WTC11 (cell line): Measurements from ENCODE around the gene PPP1R12A. TPM values are rescaled to one million over a fixed set of nuclear protein-coding genes. Genes with fewer than 3 reads are reported as not detected.
A peak's percentile ranks its signal among the peaks of the same experiment; 100 is the strongest.

Experiments
- ATAC-seq: fragments of 200-7000 bp; cut with Tn5 transposase; 2 replicates; pipeline ENCODE4 v1.10.0; 2021; ENCODE audit warnings: mild to moderate bottlenecking, moderate library complexity
- CTCF ChIA-PET: fragments of 300-600 bp; sonication (Branson Sonifier 250); formaldehyde crosslinking; loops from one replicate; lab custom pipeline; 2021; ENCODE audit warnings: antibody characterized with exemption; lab: Charles Lee
- POLR2A ChIA-PET: fragments of 350-600 bp; sonication (Branson Sonifier 250); formaldehyde crosslinking; loops from one replicate; lab custom pipeline; 2021; ENCODE audit warnings: antibody characterized with exemption; lab: Charles Lee
- DNase-seq: peaks from one replicate; pipeline ENCODE4 v3.0.0; 2021; ENCODE audit warnings: low spot score
- H3K27ac Mint-ChIP-seq: 2 replicates; pipeline ENCODE4 v1.8.0; 2021; ENCODE audit warnings: mixed read lengths
- H3K27me3 Mint-ChIP-seq: 2 replicates; pipeline ENCODE4 v1.8.0; 2021; ENCODE audit warnings: low read depth, mild to moderate bottlenecking, moderate library complexity, mixed read lengths
- H3K36me3 Mint-ChIP-seq: 2 replicates; pipeline ENCODE4 v1.8.0; 2021; ENCODE audit warnings: mixed read lengths
- H3K4me1 Mint-ChIP-seq: 2 replicates; pipeline ENCODE4 v1.8.0; 2022; ENCODE audit warnings: mixed read lengths
- H3K4me3 Mint-ChIP-seq: 2 replicates; pipeline ENCODE4 v1.8.0; 2021; ENCODE audit warnings: mild to moderate bottlenecking, moderate library complexity, mixed read lengths
- H3K9me3 Mint-ChIP-seq: 2 replicates; pipeline ENCODE4 v1.8.0; 2021; ENCODE audit warnings: mixed read lengths
- ATF1 ChIP-seq: sonication (generic); formaldehyde crosslinking; IDR thresholded peaks from 2 replicates; pipeline ENCODE4 v1.8.1; 2023; ENCODE audit warnings: mild to moderate bottlenecking, moderate library complexity, missing genetic modification reagents
- CBFB ChIP-seq: sonication (generic); formaldehyde crosslinking; IDR thresholded peaks from 2 replicates; pipeline ENCODE4 v1.8.1; 2022; ENCODE audit warnings: mild to moderate bottlenecking, low read depth, missing genetic modification reagents
- EMX1 ChIP-seq: fragments of 250-450 bp; sonication (Bioruptor Pico); IDR thresholded peaks from 2 replicates; pipeline ENCODE4 v1.8.0; 2021; ENCODE audit warnings: mild to moderate bottlenecking
- FOXP1 ChIP-seq: sonication (generic); formaldehyde crosslinking; IDR thresholded peaks from 2 replicates; pipeline ENCODE4 v1.8.0; 2022; ENCODE audit warnings: missing genetic modification reagents, mild to moderate bottlenecking, moderate library complexity, borderline replicate concordance
- GTF2I ChIP-seq: fragments of 250-450 bp; sonication (Bioruptor Pico); conservative IDR thresholded peaks from 2 replicates; pipeline ENCODE4 v1.4.0; 2021; ENCODE audit warnings: mild to moderate bottlenecking
- JAZF1 ChIP-seq: fragments of 250-450 bp; sonication (Bioruptor Pico); IDR thresholded peaks from 2 replicates; pipeline ENCODE4 v1.9.0; 2021; ENCODE audit warnings: moderate library complexity, mild to moderate bottlenecking, inconsistent platforms
- MYBL2 ChIP-seq: sonication (generic); formaldehyde crosslinking; IDR thresholded peaks from 2 replicates; pipeline ENCODE4 v1.8.1; 2023; ENCODE audit warnings: mild to moderate bottlenecking, moderate library complexity, missing genetic modification reagents
- PRRX2 ChIP-seq: fragments of 250-450 bp; sonication (Bioruptor Pico); IDR thresholded peaks from 2 replicates; pipeline ENCODE4 v1.8.0; 2021; ENCODE audit warnings: mild to moderate bottlenecking
- RELA ChIP-seq: sonication (generic); formaldehyde crosslinking; IDR thresholded peaks from 2 replicates; pipeline ENCODE4 v1.8.1; 2022; ENCODE audit warnings: missing genetic modification reagents, mild to moderate bottlenecking, borderline replicate concordance
- RORB ChIP-seq: fragments of 250-450 bp; sonication (Bioruptor Pico); IDR thresholded peaks from 2 replicates; pipeline ENCODE4 v1.9.0; 2021; ENCODE audit warnings: mild to moderate bottlenecking
- SMAD3 ChIP-seq: sonication (generic); formaldehyde crosslinking; IDR thresholded peaks from 2 replicates; pipeline ENCODE4 v1.8.0; 2022; ENCODE audit warnings: missing genetic modification reagents, mild to moderate bottlenecking, borderline replicate concordance
- SP1 ChIP-seq: sonication (generic); formaldehyde crosslinking; conservative IDR thresholded peaks from 2 replicates; pipeline ENCODE4 v1.8.1; 2022; ENCODE audit warnings: missing genetic modification reagents
- ZNF121 ChIP-seq: sonication (generic); formaldehyde crosslinking; IDR thresholded peaks from 2 replicates; pipeline ENCODE4 v1.8.0; 2023; ENCODE audit warnings: missing genetic modification reagents
- ZNF396 ChIP-seq: fragments of 250-450 bp; sonication (Bioruptor Pico); IDR thresholded peaks from 2 replicates; pipeline ENCODE4 v1.8.0; 2021; ENCODE audit warnings: mild to moderate bottlenecking, moderate library complexity, borderline replicate concordance
- ZNF416 ChIP-seq: fragments of 250-450 bp; sonication (Bioruptor Pico); IDR thresholded peaks from 2 replicates; pipeline ENCODE4 v1.9.0; 2021; ENCODE audit warnings: mild to moderate bottlenecking, inconsistent platforms
- ZNF423 ChIP-seq: fragments of 250-450 bp; sonication (Bioruptor Pico); IDR thresholded peaks from 2 replicates; pipeline ENCODE4 v2.1.2; 2022; ENCODE audit warnings: mild to moderate bottlenecking, moderate library complexity
- ZNF671 ChIP-seq: fragments of 250-450 bp; sonication (Bioruptor Pico); IDR thresholded peaks from 2 replicates; pipeline ENCODE4 v1.8.0; 2021; ENCODE audit warnings: mild to moderate bottlenecking
- total RNA-seq: library from RNA; stranded (reverse); gene quantifications from 3 replicates; pipeline ENCODE4 v1.2.3, GENCODE V29; 2021
- TF ChIP-seq, protein P1 (sequence below): fragments of 250-450 bp; sonication (Bioruptor Pico); IDR thresholded peaks from 2 replicates; pipeline ENCODE4 v1.8.0; 2021; ENCODE audit warnings: mild to moderate bottlenecking
- TF ChIP-seq, protein P2 (sequence below): sonication (generic); formaldehyde crosslinking; IDR thresholded peaks from 2 replicates; pipeline ENCODE4 v1.8.0; 2023; ENCODE audit warnings: missing genetic modification reagents, mild to moderate bottlenecking, borderline replicate concordance

Gene PPP1R12A
- total RNA-seq, 1 experiment from 2014 or later = 83.8 TPM

DNA sequence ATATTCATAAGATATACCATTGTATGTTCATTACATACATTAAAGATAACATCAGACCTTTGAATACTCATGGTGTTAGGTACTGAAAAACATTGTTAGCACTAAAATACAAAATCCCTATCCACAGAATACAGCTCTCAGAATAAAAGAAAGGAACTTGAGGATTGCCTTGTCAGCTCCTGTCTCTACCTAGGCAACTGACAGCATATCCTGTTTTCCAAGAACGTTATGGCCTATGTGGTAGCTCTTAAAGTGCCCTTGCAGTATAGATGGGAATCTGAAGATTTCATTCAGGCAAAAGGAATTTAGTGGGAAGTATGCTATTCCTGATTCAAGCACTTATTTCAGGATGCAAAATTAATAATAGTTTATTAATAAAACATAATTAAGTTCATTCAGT is 1.8 kb upstream of the PPP1R12A start:
- no peaks in the 10 kb centered on the region for H3K27me3 Mint-ChIP-seq
- ATAC-seq = no peak
- DNase-seq = no peak
- CTCF ChIA-PET = interaction anchor here (0.9 to 1.0 kb wide), 2 partner anchors 50 to 258 kb away, joined by 3 read pairs; no protein-coding TSS in a partner anchor
- TF ChIP-seq, protein P1, sequence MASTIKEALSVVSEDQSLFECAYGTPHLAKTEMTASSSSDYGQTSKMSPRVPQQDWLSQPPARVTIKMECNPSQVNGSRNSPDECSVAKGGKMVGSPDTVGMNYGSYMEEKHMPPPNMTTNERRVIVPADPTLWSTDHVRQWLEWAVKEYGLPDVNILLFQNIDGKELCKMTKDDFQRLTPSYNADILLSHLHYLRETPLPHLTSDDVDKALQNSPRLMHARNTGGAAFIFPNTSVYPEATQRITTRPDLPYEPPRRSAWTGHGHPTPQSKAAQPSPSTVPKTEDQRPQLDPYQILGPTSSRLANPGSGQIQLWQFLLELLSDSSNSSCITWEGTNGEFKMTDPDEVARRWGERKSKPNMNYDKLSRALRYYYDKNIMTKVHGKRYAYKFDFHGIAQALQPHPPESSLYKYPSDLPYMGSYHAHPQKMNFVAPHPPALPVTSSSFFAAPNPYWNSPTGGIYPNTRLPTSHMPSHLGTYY (CRISPR knock-in tag) = no peak
- TF ChIP-seq ZNF423 (CRISPR knock-in tag) (no peak), CBFB (CRISPR knock-in tag) (no peak), ZNF416 (CRISPR knock-in tag) (no peak), RELA (CRISPR knock-in tag) (no peak), ZNF671 (CRISPR knock-in tag) (no peak)
- H3K4me3 Mint-ChIP-seq = peak overlapping the region; percentile 92
- no peak overlapping the region for H3K27ac Mint-ChIP-seq
- no peaks in the 10 kb centered on the region for H3K9me3 Mint-ChIP-seq
- peaks cover 27% of the 10 kb centered on the region for H3K4me1 Mint-ChIP-seq
- POLR2A ChIA-PET = no interaction called here
- H3K36me3 Mint-ChIP-seq = no peaks in the 10 kb centered on the region

DNA sequence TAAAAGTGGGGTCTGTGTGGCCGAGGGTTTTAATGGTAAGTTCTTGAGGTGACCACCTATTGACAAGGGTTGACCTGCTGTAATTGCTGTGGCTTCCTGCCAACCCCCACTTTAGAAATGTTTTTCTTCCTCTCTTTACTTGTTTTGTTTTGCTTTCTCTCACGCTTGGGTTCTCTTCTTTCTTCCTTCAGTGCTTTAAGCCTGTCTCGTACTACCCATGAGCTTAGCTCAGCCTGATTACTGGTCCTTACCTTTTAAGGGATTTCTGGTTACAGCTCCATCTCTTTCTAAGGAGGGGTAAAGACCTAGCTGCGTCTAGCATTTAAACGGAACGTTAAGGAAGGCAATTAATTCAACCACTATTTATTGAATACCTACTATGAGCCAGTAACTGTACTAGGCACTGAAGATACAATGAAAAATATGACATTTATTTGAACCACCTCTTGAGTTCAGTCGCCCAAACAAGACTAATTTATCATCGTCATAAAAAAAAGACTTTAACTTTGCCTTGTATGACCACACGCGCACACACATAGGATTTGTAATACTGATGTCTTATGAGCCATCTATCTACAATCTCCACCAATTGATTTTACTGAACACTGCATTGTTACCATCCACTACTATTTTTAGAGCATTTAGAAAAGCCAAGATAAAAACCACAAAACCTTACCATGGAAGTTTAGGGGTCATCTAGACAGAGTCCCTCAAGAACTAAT is 888 bp upstream of the PPP1R12A start:
- Mint-ChIP-seq H3K4me1 (peaks cover 28% of the 10 kb centered on the region), H3K9me3 (no peaks in the 10 kb centered on the region), H3K27ac (peak overlapping the region; percentile 97), H3K36me3 (no peaks in the 10 kb centered on the region), H3K27me3 (no peaks in the 10 kb centered on the region), H3K4me3 (peak overlapping the region; percentile 92)
- POLR2A ChIA-PET = interaction anchor here (0.5 to 2.3 kb wide), 3 partner anchors 237 to 422 kb away, joined by 3 to 5 read pairs (median 3); no protein-coding TSS in a partner anchor
- no peak for ATAC-seq
- no peak for DNase-seq
- TF ChIP-seq ATF1 (CRISPR knock-in tag) = no peak
- no peak for TF ChIP-seq EMX1 (CRISPR knock-in tag)
- no peak for TF ChIP-seq SP1
- TF ChIP-seq, protein P2, sequence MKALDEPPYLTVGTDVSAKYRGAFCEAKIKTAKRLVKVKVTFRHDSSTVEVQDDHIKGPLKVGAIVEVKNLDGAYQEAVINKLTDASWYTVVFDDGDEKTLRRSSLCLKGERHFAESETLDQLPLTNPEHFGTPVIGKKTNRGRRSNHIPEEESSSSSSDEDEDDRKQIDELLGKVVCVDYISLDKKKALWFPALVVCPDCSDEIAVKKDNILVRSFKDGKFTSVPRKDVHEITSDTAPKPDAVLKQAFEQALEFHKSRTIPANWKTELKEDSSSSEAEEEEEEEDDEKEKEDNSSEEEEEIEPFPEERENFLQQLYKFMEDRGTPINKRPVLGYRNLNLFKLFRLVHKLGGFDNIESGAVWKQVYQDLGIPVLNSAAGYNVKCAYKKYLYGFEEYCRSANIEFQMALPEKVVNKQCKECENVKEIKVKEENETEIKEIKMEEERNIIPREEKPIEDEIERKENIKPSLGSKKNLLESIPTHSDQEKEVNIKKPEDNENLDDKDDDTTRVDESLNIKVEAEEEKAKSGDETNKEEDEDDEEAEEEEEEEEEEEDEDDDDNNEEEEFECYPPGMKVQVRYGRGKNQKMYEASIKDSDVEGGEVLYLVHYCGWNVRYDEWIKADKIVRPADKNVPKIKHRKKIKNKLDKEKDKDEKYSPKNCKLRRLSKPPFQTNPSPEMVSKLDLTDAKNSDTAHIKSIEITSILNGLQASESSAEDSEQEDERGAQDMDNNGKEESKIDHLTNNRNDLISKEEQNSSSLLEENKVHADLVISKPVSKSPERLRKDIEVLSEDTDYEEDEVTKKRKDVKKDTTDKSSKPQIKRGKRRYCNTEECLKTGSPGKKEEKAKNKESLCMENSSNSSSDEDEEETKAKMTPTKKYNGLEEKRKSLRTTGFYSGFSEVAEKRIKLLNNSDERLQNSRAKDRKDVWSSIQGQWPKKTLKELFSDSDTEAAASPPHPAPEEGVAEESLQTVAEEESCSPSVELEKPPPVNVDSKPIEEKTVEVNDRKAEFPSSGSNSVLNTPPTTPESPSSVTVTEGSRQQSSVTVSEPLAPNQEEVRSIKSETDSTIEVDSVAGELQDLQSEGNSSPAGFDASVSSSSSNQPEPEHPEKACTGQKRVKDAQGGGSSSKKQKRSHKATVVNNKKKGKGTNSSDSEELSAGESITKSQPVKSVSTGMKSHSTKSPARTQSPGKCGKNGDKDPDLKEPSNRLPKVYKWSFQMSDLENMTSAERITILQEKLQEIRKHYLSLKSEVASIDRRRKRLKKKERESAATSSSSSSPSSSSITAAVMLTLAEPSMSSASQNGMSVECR (CRISPR knock-in tag) = no peak
- CTCF ChIA-PET = interaction anchor here (1.5 kb wide), 1 partner anchor 49 kb away, joined by 3 read pairs; no protein-coding TSS in a partner anchor

DNA sequence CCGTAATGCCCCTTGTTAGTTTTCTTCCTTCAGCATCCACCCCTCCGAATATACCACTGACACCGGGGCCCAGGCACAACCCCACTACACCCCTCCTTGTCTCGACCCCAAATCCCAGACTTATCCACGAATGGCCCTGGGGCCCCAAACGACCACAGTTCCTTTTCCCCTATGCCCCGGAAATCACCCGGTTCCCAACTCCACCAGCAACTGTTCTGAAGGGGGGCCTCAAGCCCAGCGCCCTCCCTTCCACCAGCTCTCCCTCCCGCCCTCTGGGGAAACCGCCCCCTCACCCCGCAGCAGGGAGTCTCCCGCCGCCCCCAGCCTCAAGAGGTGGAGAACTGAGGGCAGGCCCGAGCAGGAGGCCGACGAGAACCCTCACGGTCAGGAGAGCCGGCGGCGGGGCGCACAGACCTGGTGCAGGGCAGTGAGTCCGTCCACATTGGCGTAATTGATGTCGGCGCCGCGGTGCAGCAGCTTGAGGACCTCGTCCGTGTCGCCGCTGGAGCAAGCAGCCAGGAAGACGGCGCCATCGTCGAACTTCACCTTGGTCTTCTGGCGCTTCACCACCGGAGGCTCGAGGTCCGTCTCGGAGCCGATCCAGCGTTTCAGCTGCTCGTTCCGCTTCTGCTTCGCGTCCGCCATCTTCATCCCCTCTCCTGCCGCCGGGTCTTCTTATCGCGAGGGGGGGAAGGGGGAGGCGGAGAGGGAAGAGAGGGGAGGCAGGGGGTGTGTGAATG is 446 bp downstream of the PPP1R12A start:
- ATAC-seq (peak; percentile 25), DNase-seq (peak; percentile 72)
- H3K4me3 Mint-ChIP-seq = peak overlapping the region; percentile 92
- no peaks in the 10 kb centered on the region for H3K36me3 Mint-ChIP-seq
- H3K9me3 Mint-ChIP-seq = no peaks in the 10 kb centered on the region
- H3K27ac Mint-ChIP-seq = peak overlapping the region; percentile 97
- ChIA-PET CTCF (interaction anchor here (0.9 to 1.5 kb wide), 2 partner anchors 48 to 256 kb away, joined by 3 to 6 read pairs; no protein-coding TSS in a partner anchor), POLR2A (interaction anchor here (0.5 to 2.3 kb wide), 4 partner anchors 22 to 423 kb away, joined by 3 to 9 read pairs (median 4); no protein-coding TSS in a partner anchor)
- peaks cover 28% of the 10 kb centered on the region for H3K4me1 Mint-ChIP-seq
- H3K27me3 Mint-ChIP-seq = no peaks in the 10 kb centered on the region
- TF ChIP-seq FOXP1 (no peak), SMAD3 (CRISPR knock-in tag) (no peak), MYBL2 (CRISPR knock-in tag) (no peak), PRRX2 (CRISPR knock-in tag) (no peak), ZNF121 (no peak), RORB (CRISPR knock-in tag) (no peak), JAZF1 (CRISPR knock-in tag) (no peak), EMX1 (CRISPR knock-in tag) (no peak), ZNF396 (CRISPR knock-in tag) (no peak), GTF2I (CRISPR knock-in tag) (no peak)
- TF ChIP-seq, protein P2 (CRISPR knock-in tag) = no peak; the same call in 1 of the 2 replicates
- TF ChIP-seq, protein P1 (CRISPR knock-in tag) = no peak
